ENCODE data around the gene URM1.

URM1 gene

GRCh38 chr9:128375865-128376264 is 4.7 kb downstream of the URM1 start:
- TF ChIP-seq, protein P1, sequence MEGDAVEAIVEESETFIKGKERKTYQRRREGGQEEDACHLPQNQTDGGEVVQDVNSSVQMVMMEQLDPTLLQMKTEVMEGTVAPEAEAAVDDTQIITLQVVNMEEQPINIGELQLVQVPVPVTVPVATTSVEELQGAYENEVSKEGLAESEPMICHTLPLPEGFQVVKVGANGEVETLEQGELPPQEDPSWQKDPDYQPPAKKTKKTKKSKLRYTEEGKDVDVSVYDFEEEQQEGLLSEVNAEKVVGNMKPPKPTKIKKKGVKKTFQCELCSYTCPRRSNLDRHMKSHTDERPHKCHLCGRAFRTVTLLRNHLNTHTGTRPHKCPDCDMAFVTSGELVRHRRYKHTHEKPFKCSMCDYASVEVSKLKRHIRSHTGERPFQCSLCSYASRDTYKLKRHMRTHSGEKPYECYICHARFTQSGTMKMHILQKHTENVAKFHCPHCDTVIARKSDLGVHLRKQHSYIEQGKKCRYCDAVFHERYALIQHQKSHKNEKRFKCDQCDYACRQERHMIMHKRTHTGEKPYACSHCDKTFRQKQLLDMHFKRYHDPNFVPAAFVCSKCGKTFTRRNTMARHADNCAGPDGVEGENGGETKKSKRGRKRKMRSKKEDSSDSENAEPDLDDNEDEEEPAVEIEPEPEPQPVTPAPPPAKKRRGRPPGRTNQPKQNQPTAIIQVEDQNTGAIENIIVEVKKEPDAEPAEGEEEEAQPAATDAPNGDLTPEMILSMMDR (IDR thresholded peaks at IDR 0.05; ENCODE audit: extremely low read depth, missing control alignments) = no peak
- no peak for DNase-seq (ENCODE audit: low spot score)

DNA sequence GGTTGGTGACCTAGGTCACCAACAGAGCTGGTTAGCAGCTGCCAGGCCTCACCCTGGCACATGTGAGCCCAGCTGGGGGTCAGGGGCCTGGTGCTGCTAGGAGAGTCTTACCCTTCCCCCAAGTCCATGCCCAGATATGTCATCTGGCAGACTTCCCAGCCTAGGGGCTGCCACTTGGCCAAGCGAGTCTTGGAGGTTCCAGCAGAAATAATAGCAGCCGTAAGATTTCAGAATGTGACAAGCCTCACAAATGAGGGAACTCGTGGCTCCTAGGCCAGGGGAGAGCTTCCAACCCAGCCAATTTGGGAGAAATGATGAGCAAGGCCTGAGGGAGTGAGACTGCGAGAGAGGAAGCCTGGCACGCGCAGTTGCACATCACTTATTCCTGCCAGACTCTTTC is 11.1 kb downstream of the URM1 start:
- TF ChIP-seq, protein P1 (IDR thresholded peaks at IDR 0.05; ENCODE audit: extremely low read depth, missing control alignments) = no peak
- DNase-seq (ENCODE audit: low spot score) = no peak

DNA sequence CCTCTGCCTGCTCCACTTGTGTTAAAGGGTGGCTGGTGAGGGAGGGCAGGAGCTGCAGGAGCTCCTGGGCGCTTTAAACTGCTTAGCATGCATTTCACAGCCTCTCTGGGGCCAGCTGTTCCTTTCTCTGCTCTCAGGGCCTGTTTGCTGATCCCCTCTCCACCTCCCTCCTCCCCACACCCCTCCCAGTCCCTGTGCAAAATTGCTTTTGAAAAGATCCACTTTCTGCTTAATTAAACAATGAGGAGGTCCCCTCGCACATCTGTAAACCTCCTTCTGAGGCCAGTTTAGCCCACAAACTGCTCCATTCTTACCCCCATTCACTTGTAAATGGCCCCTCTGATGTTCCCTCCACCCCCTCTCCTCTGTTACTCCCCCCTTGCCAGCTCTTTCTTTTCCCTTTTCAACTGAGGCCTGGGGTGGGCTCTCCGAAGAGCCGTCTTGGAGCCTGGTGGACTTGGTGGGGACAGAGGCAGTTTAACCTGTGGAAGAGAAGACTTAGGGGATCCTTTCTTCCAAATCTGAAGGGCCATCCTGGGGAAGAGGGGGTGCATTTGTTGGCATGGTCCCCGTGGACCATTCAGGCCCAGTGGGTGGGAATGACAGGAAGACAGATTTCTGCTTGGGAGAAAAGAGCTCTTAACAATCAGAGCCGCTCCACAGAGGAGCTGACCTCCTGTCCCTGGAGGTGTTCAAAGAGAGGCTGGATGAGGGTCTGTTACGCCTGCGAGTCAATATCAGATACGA is 12.0 kb downstream of the URM1 start:
- TF ChIP-seq, protein P1 (IDR thresholded peaks at IDR 0.05; ENCODE audit: extremely low read depth, missing control alignments) = no peak
- no peak for DNase-seq (ENCODE audit: low spot score)

DNA sequence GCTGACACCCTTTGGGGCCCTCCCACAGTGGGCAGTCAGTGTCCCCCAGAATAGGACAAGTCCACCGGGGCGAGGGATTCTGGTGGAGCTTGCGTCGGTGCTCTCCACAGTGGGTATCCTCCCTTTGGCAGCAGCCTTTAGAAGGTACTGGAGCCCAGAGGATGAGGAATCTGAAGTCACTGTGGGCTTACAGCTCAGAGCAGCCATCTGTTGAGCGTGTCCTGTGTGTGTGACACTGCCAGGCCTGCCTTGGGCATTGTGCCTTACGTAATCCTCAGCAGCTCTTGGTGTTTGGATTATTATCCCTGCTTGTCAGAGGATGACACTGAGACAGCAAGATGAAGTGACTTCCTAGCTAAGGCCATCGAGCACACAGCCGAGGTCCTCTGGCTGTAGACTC is 12.6 kb downstream of the URM1 start:
- TF ChIP-seq, protein P1 (IDR thresholded peaks at IDR 0.05; ENCODE audit: extremely low read depth, missing control alignments) = no peak
- no peak for DNase-seq (ENCODE audit: low spot score)

GRCh38 chr9:128384801-128385495 is 13.8 kb downstream of the URM1 start:
- TF ChIP-seq, protein P1 (IDR thresholded peaks at IDR 0.05; ENCODE audit: extremely low read depth, missing control alignments) = no peak
- no peak for DNase-seq (ENCODE audit: low spot score)

DNA sequence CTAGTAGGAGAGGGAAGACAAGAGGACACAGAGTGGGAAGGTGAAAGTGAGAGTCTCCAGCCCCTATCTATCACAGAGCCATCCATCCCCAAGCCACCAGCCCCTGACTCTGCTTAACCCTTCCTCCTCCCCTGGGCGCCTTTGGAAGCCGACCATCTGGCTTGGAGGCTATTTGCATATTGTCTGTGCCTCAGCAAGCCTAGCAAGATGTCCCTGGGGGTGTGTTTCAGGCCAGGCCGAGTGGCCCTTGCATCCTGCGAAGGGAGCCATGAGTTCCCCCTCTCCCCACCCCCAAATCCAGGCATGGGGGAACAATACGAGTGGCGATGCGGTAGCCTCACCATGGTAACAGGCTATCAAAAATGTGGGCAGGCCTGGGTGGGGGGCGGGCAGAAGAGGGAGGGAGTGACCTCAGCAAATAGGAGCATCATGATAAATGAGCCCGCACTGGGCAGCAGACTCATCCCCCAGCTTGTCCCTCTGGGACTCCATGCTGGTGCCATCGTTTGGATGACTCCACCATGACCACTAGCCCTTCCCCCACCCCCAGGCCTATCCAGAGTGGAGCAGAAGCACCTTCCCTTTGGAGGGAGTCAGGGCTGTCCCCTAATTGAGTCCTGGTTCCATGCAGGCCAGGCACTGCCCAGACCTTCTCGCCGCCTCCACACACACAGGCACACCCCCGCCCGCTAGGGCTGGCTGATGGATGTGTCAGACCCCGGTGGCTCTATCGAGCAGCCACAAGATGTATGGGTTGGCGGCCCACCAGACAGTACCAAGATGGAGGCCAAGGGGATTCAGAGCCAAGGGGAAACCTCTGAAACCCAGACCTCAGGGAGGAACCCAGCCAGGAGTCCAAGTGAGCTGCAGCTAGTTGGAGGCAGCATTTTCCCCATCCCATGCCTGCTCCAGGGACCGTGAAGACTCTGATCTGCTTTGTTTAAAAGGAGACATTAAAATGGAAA is 14.6 kb downstream of the URM1 start:
- no peak for DNase-seq (ENCODE audit: low spot score)
- TF ChIP-seq, protein P1 (IDR thresholded peaks at IDR 0.05; ENCODE audit: extremely low read depth, missing control alignments) = no peak
